HEK293 (cell line): Measurements from ENCODE around the gene APLNR.

Source experiments
- GLI2 ChIP-seq: fragments of 450-650 bp; formaldehyde crosslinking; IDR thresholded peaks from 2 replicates; pipeline ENCODE4; 2017; ENCODE audit warnings: missing biosample characterization, missing genetic modification characterization, low read depth, borderline replicate concordance
- ZNF146 ChIP-seq: fragments of 450-650 bp; formaldehyde crosslinking; IDR thresholded peaks from 2 replicates; pipeline ENCODE4 v1.5.1; 2016; ENCODE audit warnings: missing biosample characterization, missing genetic modification characterization
- ZNF175 ChIP-seq: fragments of 450-650 bp; formaldehyde crosslinking; IDR thresholded peaks from 2 replicates; pipeline ENCODE4 v1.5.1; 2016; ENCODE audit warnings: missing biosample characterization, missing genetic modification characterization
- TF ChIP-seq, protein P1 (sequence below): fragments of 450-650 bp; formaldehyde crosslinking; IDR thresholded peaks from 2 replicates; pipeline ENCODE4 v1.5.1; 2016; ENCODE audit warnings: missing biosample characterization, missing genetic modification characterization
- TF ChIP-seq, protein P2 (sequence below): fragments of 450-650 bp; formaldehyde crosslinking; IDR thresholded peaks from 2 replicates; pipeline ENCODE4 v1.5.1; 2016; ENCODE audit warnings: missing biosample characterization, missing genetic modification characterization

DNA sequence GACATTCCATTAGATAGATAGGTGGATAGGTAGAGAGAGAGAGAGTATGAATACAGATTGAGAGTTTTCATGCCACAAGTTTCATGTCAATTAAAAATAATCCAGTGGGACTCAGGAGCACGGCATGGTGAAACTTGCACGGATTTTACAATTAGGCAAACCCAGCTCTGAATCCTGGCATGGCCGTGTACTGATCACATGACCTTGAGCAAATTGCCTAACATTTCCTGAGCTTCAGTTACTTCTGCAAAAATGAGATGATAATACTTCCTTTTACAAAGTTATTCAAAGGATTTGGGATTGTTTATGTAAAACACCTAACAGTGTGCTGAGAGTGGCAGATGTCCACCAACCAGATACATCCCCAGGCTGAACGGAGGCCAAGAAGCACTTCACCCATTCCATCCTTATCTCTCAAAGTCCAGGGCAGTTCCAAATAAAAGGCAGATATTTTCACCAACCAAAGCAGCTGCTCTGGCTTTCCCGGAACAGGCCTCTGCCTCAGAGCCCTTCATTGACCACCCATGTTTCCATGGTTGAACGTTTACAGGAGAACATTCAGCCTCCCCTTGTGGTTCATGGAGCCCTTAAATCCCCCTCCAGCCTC, 17.9 kb downstream of the APLNR start:
- TF ChIP-seq GLI2 (tag by site-specific recombination): no peak
- TF ChIP-seq, protein P1, sequence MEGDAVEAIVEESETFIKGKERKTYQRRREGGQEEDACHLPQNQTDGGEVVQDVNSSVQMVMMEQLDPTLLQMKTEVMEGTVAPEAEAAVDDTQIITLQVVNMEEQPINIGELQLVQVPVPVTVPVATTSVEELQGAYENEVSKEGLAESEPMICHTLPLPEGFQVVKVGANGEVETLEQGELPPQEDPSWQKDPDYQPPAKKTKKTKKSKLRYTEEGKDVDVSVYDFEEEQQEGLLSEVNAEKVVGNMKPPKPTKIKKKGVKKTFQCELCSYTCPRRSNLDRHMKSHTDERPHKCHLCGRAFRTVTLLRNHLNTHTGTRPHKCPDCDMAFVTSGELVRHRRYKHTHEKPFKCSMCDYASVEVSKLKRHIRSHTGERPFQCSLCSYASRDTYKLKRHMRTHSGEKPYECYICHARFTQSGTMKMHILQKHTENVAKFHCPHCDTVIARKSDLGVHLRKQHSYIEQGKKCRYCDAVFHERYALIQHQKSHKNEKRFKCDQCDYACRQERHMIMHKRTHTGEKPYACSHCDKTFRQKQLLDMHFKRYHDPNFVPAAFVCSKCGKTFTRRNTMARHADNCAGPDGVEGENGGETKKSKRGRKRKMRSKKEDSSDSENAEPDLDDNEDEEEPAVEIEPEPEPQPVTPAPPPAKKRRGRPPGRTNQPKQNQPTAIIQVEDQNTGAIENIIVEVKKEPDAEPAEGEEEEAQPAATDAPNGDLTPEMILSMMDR: no peak
- TF ChIP-seq ZNF146: no peak
- TF ChIP-seq, protein P2, sequence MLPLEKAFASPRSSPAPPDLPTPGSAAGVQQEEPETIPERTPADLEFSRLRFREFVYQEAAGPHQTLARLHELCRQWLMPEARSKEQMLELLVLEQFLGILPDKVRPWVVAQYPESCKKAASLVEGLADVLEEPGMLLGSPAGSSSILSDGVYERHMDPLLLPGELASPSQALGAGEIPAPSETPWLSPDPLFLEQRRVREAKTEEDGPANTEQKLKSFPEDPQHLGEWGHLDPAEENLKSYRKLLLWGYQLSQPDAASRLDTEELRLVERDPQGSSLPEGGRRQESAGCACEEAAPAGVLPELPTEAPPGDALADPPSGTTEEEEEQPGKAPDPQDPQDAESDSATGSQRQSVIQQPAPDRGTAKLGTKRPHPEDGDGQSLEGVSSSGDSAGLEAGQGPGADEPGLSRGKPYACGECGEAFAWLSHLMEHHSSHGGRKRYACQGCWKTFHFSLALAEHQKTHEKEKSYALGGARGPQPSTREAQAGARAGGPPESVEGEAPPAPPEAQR (tag by site-specific recombination): no peak
- no peak for TF ChIP-seq ZNF175 (tag by site-specific recombination)
